GM19035 (cell line): ENCODE measurements around the gene PERCC1.
"Not testable (repeated sequence)": the region's sequence is repeated elsewhere in the genome, so short reads cannot be mapped to it uniquely, and the experiment has no call there.

Experiments
- ATAC-seq: cut with Tn5 transposase; IDR thresholded peaks from one replicate; pipeline ENCODE4 v1.9.1; 2021; ENCODE audit not compliant: unreplicated experiment

The PERCC1 gene

GRCh38 chr16:1433263-1433560, 2.3 kb downstream of the PERCC1 start:
- no peak for ATAC-seq

- no peak for ATAC-seq
Measured at GRCh38 chr16:1433756-1434155, 2.9 kb downstream of the PERCC1 start.

GRCh38 chr16:1434644-1435592, 4.0 kb downstream of the PERCC1 start:
- ATAC-seq: no peak

- no peak for ATAC-seq
Measured at GRCh38 chr16:1435921-1436697, 5.2 kb downstream of the PERCC1 start.

- no peak for ATAC-seq
Measured at GRCh38 chr16:1436731-1437355, 6.0 kb downstream of the PERCC1 start.

GRCh38 chr16:1437606-1438005, 6.7 kb downstream of the PERCC1 start:
- ATAC-seq: no peak

- ATAC-seq: no peak
Measured at GRCh38 chr16:1438229-1439057, 7.6 kb downstream of the PERCC1 start.

GRCh38 chr16:1439058-1439698, 8.3 kb downstream of the PERCC1 start:
- no peak for ATAC-seq

GRCh38 chr16:1439699-1440074, 8.8 kb downstream of the PERCC1 start:
- not testable (repeated sequence) for ATAC-seq

GRCh38 chr16:1441391-1441829, 10.5 kb downstream of the PERCC1 start:
- ATAC-seq: no peak

- no peak for ATAC-seq
Measured at GRCh38 chr16:1442697-1443096, 11.8 kb downstream of the PERCC1 start.

- no peak for ATAC-seq
Measured at GRCh38 chr16:1443403-1443973, 12.6 kb downstream of the PERCC1 start.

- no peak for ATAC-seq
Measured at GRCh38 chr16:1443980-1444729, 13.3 kb downstream of the PERCC1 start, which contains the start of gene CCDC154. CCDC154 (minus strand) TSS chr16:1444556; CDS start chr16:1444322, 234 bp downstream.

- ATAC-seq: no peak
Measured at GRCh38 chr16:1444730-1445517, 14.0 kb downstream of the PERCC1 start.

- no peak for ATAC-seq
Measured at GRCh38 chr16:1445518-1446203, 14.8 kb downstream of the PERCC1 start.

- ATAC-seq: no peak
Measured at GRCh38 chr16:1446296-1447080, 15.6 kb downstream of the PERCC1 start.

GRCh38 chr16:1447965-1448364, 17.1 kb downstream of the PERCC1 start:
- ATAC-seq: no peak
